Lung microvascular endothelial cell (primary cell): ENCODE data around the gene HPCA. TPM values are rescaled to one million over a fixed set of nuclear protein-coding genes. Genes with fewer than 3 reads are reported as not detected.

ENCODE experiments used
- DNase-seq, 2 donors: peaks; one replicate each; pipeline versions ENCODE4 v3.0.0 to v3.0.0-alpha.2; 2010; ENCODE audit warnings: low read depth in 2 of 2
- total RNA-seq: library from RNA; depleted of rRNA; stranded (reverse); fragments of >200 nt; gene quantifications from 2 replicates; pipeline ENCODE4 v1.2.1, GENCODE V29; 2014

The HPCA gene
- total RNA-seq, 1 donor from 2014 or later: not detected

DNA sequence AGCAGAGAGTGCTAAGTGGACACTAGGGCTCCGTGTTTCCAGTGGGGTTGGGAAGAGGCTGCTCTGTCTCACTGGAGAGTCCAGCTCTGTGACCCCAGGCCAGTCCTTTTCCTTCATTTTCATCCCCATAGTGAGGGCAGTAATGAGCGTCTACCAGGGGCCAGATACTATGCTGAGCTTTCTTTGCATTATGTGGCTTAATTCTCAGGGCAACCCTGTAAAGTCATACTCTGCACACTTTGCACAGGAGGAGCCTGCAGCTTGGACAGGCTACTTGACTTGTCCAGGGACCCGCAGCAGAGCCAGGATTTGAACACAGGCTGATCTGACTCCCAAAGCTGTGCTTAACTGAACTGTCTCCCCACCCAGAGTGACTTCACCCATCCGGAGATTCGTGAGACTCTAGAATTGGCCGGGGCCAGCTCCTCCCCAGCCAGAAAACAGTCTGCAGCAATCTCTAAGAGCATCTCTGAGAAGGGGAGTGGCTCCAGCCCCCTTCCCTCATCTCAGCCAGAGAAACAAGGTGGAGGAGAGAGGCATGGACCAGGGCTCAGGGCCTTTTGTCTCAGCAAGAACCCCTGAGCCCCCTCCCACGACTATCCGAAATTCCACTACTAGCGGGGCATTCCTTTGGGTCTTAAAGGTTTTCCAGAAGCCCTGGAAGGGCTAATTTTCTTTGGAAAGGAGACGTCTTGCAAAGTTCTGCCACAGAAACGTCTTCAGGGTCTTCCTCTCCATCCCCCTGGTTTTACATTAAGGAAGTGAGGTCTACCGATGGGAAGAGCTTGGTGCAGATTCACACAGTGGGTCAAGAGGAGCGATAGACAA, 14.7 kb upstream of the HPCA start:
- no peak for DNase-seq

- DNase-seq: no peak
Observed at GRCh38 chr1:32872192-32872460, 14.2 kb upstream of the HPCA start.

DNA sequence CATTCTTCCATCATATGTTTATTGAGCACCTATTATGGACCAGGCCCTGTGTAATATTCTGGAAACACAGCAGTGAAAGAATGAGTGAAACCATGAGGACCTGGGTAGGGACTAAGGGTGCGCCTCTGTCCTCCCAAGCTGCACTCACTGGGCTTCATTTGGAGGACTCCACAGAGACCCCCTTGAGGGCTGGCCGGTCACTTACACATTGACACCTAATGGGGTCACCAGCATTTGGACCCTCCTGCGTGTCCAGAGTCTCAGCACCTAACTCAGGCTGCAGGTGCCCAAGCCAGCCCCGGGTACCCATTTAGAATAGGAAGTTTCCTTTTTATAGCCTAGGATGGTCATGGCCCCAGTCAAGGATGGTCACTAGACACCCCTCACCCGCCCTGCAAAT, 12.8 kb upstream of the HPCA start:
- no peak for DNase-seq

GRCh38 chr1:32874860-32875752, 11.2 kb upstream of the HPCA start:
- no peak for DNase-seq

DNA sequence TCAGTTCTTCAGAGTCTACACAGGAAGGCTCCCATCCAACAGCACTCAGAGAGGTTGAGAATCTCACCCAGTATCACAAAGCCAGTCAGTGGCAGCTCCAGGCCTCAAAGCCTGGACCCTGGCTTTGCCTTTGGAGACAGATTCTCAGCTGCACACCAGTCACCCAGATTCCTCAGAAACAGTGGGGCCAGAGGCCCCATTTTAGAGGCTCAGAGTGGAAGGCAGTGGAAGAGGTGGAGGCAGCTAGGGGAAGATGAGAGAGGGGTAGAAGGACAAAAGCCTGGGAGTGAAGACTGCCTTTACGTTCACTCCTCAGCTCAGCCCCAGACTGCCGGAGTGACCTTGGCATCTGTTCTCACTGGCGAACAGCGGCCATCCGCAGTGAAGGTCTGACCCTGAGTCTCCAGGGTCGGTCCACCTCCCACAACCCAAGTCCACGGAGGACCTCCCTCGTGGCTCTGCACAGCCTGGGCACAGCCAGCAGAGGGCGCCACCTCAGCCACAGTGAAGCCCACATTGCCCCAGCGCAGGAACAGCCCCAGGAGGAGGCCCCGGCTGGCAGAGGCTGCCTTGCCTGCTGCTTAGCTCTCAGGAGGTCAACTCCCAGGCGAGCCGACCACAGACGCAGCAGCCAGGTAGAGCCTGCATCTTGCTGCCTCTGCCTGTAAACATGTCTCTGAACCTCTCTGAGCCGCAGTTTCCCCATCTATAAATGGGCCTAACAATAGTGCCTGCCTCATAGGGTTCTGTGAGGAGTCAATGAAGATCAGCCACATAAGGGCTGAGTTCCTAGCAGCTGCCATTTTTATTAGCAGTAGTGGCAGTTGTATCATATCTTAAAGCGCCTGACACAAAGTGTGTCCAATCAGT, 9.7 kb upstream of the HPCA start:
- peak; percentile 62 to 70 for DNase-seq

GRCh38 chr1:32877211-32878110, 8.8 kb upstream of the HPCA start:
- DNase-seq: peak in 1 of 2 donors; percentile 22

DNA sequence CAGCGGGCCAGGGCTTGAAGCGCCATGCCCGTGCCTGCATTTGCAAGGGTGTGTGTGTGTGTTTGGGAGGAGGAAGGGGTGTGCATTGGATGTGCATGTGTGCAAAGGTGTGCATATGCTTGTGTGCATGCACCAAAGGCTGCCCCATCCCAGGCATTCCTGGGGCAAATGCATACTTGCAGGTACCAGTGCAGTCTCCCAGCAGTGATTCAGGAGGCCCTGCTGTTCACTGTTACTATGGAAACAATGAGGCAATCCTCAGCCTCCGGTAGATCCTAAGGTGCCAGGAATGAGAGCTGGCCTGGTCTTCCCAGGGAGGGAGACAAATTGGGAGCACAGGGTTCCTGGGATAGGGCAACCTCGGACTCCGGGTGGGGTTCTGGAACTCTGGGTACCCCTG, 8.1 kb upstream of the HPCA start:
- no peak for DNase-seq

DNA sequence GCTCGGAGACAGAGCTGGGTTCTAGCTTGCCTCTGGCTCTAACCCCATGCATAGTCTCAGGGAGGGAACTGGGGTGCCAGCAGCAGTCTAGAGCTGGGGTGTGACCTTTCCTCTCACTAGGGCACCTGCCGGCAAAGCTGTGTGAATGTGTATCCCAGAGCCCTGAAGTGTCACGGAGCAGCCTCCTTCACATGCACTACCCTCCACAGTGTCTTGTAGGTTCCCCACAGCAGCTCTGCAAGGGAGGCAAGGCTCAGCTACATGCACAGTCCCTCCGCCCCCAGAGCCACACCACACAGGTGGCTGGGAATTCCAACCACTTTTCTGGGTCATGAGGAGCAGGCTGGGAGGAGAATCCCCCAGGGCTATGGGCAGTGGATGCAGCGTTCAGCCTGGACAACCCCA, 7.7 kb upstream of the HPCA start:
- no peak for DNase-seq

DNA sequence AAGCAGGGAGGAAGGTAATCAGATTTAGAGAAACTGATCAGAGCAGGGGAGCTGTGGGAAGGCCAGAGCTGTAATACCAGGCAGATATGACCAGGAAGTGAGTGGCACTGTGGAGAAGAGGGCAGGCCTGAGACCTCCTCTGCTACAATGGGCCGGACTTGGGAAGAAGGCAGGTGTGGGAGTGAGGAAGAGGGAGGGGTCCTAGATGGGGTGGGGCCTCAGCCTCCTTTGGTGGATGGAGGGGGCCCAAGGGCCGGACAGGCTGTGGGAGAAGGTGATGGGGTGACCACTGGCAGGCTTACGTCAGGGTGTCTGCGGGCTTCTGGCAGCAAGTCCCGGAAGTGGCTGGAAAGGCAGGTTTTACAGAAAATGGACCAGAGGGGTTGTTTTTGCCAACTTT, 5.0 kb upstream of the HPCA start:
- DNase-seq: no peak

- peak in 1 of 2 donors; percentile 23 for DNase-seq
Observed at GRCh38 chr1:32881871-32882850, 4.1 kb upstream of the HPCA start.

GRCh38 chr1:32883338-32884031, 2.8 kb upstream of the HPCA start:
- no peak for DNase-seq

DNA sequence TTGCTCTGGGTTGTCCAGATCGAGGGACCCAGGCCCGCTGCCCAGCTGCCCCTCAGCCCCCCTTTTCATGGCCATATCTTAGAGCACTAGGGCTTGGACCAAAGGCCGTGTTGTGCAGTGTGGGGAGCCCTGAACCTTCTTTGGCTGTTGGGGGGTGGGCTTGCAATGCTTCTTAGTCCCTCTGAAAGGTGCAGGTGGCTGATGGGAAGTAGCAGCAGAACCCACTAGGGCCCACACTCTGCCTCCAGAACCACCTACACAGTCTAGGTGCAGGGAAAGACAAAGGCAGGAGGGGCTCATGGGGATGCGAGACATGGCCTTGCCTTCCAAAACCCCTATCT, 2.3 kb upstream of the HPCA start:
- no peak for DNase-seq

DNA sequence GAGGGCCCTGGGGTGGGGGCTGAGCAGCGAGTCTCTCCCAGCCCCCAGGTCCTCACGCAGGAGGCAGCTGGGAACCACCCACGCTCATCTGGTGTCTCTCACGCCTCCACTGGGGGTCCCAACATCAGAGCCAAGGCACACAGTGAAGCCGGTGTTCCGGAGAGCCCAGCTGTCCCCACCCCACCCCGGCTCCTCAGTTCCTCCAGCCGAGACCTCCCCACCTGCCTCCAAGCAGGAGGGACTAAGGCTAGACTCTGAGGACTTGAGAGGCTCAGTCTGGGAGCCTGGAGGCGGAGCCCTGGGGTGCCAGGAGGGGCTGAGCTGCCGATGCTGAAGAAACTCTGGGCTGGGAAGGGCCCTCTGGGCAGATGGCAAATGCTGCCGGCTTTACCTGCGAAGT, 1.6 kb upstream of the HPCA start:
- DNase-seq: no peak

DNA sequence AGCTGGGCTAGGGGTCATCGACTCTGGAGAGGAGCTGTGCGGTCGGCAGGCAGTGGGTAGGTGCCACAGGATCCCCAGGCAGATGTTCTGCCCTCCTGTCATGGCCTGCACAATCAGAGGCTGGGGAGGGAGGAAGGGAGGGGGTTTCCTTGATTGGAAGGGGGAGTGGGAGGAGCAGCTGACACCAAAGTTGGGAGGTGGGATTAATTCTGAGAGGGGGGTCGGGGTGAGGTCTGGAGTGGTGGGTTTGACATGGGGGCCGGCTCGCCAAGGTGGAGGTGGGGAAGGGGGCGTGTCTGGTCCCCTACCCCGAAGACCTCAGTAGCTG, 651 bp upstream of the HPCA start:
- DNase-seq: no peak

DNA sequence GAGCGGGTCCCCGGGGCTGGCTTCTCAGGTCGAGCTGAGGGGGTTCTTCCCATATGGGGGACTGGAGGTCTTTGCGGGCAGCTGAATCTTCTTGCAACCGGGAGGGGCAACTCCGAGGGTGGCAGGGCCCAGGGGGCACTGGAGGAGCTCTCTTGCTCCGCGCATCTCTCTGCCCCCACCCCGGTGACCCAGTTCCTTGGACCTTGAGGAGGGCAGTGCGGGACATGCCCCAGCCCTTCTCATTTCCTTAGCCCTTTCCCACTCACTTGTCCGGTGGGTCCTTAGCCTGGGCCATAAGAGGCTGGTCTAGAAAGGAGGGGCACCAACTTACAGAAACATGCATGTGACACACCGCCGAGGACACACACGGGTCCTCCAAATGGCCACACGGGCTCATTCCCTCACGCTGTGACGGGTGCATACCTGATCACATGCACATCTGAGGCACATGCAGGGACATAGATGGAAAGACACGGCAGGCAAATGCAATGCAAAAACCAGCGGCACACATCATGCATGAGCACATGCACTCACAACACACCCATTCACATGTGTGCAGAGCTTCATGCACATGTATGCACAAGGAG, 630 bp downstream of the HPCA start:
- DNase-seq: no peak

GRCh38 chr1:32887623-32888022, 1.3 kb downstream of the HPCA start:
- no peak for DNase-seq

DNA sequence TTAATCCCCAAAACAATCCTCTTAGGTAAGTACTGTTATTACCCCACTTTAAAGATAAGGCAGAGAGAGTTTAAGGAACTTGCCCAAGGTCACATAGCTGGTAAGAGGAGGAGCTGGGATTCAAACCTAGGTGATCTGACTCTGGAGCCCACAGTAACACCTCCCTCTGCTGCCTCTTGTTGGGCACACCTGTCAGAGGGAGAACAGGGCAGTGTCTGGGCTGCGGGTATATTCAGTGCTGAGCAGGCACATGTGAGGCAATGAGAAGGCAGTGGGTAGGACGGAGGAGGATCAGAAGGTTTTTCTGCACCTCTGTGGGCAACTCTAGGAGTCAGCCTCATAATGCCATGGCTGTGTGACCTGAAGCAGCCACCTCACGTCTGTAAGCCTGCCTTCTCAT, 1.8 kb downstream of the HPCA start:
- no peak for DNase-seq

DNA sequence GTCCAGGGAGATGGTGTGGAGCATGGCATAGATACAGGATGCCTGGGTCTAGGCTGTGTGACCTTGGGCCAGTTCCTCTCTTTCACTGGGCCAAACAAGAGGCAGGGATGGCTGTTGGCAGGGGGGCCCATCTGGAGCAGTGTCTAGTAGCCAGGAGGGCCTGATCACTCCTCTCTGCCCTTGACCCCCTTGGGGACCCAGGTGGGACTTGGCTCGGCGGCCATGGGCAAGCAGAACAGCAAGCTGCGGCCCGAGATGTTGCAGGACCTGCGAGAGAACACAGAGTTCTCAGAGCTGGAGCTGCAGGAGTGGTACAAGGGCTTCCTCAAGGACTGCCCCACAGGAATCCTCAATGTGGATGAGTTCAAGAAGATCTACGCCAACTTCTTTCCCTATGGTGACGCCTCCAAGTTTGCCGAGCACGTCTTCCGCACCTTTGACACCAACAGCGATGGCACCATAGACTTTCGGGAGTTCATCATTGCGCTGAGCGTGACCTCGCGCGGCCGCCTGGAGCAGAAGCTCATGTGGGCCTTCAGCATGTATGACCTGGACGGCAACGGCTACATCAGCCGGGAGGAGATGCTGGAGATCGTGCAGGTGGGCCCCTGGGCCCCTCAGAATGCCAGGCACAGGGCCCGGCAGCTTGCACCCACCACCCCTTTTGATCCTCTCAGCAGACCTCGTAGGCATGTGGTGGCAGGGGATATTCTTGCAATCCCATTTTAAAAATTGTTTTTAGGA, 2.6 kb downstream of the HPCA start:
- no peak for DNase-seq
